NCI-H82 treated with DMSO at 0.1 percent for 48 hours (cell line): ENCODE measurements around the gene TTC33.

Experiments
- DNase-seq: peaks from one replicate; lab custom pipeline; 2025; ENCODE audit not compliant: unreplicated experiment; lab: John Stamatoyannopoulos, UW

Gene TTC33

GRCh38 chr5:40489421-40489820, 266.3 kb downstream of the TTC33 start:
- no peak for DNase-seq

DNA sequence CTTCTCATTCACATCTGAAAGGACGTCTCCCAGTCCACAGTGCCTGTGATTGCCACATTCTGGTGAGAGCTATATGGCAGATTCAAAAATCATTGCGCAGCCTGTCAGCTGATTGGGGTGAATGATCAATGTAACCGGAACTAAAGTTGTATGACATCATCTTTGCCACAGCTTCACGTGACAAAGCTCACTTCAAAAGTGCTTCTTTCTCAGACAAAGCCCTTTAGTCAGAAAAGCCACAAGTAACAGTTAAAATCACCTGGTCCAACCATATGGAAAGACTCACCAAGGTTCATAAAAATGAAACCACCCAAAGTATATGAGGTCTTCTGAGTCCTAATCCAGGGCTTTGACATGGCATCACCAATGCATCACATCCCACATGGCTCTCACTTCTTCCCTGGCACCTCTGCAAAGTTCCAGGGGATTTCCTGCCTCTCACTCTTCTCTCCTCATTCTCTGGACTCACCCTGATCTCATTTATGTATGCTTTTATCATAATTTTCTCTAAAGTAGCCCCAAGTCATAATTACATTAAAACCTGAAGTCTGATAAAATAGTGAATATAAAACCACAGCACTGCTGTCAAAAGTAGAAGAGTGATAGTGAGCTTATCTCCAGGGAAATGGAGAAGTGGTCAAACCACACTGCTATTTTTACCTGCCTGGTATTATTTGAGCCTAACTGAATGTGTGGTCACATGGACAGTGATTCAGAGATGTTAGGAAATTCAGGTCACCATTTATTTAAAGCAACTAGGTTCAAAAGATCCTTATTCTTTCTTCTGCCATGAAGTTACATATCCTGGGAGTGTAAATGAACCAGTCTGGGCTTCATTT, 269.1 kb downstream of the TTC33 start:
- no peak for DNase-seq

- no peak for DNase-seq
These were observed 270.5 kb downstream of the TTC33 start for GRCh38 chr5:40485021-40485998.

DNA sequence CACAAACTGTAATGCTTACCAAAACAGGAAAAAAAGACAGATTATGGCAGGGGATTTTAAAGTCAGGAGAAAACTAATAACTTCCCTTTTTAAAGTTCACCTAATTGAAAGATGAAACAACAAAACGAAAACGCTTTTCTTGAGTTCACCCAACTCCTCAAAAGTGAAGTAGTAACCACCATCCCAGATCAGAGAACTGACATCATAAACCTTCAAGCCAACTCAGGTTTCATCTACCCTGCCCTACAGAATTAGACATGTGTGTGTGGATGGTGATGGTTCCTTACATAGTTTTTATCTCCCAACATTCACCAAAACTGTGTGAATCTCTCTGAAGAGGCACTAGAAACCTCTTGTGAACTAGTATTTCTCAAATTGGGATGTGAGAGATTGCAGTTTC, 271.3 kb downstream of the TTC33 start:
- no peak for DNase-seq

DNA sequence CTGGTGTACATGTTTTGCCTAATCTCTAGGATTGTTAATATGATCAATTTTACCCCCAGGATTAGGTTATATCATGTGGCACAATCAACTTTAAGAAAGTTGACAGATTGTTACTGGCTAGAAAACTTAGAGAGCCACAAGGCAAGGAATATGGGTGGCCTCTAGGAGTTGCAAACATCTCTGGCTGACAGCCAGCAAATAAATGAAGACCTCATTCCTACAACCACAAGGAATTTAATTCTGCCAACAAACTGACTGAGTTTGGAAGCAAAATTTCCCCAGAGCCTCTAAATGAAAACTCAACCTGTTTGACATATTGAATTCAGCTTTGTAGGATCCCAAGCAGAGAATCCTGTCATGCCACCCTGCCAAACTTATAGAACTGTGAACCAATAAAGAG, 272.4 kb downstream of the TTC33 start:
- DNase-seq: no peak

DNA sequence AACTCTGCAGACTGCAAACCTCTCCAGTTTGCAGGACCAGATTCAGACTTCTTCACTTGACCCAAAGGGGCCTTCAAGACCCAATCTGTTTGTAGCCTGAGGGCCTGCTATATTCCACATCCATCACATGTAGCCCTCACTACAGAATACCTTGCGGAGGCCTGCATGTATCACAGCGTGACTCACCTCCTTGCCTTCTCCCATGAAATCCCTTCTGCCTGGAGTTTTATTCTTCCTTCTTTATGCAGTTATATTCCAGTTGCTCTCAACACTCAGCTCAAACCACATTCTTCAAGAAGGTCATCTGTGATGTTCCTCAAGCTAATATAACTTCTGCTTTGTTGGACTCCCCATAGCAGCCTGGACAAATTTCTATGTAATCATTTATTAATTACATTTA, 274.5 kb downstream of the TTC33 start:
- no peak for DNase-seq

DNA sequence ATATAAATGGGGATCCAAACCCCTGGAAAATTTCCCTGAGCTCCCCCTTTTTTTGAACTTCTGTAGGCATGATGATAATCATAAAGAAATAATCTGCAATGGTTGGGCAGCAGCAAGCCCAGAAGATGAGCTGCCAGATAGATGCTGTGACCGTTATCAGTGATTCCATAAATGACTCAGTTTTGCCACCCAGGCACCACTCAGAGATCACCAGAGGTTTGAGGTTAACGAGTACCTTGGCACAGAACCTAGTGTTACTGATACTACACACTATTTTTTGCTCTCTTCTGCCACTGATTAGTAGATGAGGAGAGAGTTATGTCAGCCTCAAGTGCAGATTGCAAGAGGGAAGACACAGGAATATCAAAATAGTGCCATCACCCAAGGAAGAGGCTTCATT, 275.4 kb downstream of the TTC33 start:
- DNase-seq: no peak

DNA sequence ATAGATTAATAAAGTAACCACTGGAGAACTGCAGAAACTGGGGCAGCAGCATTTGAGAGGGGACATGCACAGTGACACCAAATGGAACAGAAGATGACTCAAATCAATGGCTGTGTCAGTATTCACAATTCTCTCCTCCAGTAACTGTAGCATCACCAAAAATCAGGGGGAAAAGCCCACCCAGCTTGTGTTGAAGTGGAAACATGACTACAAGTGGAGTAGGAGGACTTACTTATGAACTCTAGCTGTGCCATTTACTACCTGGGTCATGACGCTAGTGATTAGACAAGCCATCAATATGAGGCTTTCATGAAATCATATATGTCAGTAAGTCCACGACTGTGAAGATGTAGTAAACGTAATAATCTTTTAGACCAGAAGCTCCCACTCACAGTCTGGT, 275.8 kb downstream of the TTC33 start:
- DNase-seq: no peak

DNA sequence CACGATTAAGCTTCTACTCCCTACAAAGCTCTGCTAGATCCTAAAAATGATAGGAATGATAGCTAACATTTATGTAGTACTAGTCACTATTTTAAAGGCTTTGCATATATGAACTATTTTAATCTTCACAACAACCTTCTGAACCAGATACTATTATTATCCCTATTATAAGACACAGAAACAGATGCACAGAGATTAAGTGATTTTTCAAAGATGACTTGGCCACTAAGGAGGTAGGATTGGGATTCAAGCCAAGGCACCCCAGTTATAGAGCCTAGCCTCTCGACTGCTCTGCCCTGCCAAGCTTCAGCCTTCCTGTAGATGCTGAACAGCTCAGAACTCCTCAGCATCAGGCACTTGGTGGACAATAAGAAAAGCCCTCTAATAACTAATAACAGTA, 277.0 kb downstream of the TTC33 start:
- no peak for DNase-seq

DNA sequence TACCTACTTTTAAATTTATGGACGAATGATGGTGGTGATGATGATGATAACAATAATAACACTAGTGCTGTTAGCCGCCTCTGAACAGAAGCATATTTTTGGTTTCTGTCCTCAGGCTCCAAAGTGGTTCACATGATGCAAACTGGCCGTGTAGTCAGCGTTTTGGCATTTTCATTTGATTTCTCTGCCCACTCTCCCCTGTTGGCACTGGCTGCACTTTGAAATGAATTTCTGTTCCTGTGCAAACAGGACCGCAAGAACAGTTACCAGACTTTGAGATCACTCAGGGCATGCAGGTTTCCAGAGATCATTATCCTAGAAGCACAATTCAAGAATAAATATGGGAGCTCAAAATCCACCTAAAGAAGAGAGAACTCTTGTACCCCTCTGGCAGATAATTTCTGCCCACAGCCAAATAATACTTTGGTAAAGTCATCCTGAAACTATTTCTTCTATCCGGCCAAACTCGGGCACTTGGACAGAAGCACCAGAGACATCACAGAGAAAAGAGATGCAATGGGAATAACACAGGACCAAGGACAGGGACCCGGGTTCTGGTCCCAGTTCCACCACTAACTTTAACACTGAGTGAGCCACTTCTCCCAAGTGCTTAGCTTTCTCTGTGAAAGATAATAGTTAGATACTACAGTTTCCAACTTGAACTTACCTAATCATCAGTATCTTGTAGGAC, 277.8 kb downstream of the TTC33 start:
- no peak for DNase-seq

GRCh38 chr5:40475561-40475960, 280.2 kb downstream of the TTC33 start:
- no peak for DNase-seq

- no peak for DNase-seq
These were observed 281.5 kb downstream of the TTC33 start for GRCh38 chr5:40474250-40474649.

DNA sequence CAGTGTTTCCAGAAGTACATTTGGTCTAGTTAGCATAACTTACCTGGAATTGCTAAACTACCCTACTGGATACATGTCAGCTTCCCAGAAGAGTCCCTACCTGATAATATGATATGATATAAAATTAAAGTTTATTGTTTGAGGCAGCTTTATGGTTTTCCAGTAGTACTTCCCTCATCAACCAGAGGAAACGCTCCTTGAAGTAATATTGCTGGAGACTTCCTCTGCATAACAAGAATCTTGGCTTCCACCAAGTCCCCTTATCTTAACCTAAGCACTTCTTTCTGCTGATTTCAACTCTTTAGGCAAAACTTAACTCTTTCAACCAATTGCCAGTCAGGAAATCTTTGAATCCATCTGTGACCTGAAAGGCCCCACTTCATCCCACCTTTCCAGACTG, 290.3 kb downstream of the TTC33 start:
- no peak for DNase-seq

GRCh38 chr5:40464511-40464910, 291.2 kb downstream of the TTC33 start:
- no peak for DNase-seq
